ENCODE results near the gene DLEC1. TPM values are rescaled to one million over a fixed set of nuclear protein-coding genes. Genes with fewer than 3 reads are reported as not detected.

The DLEC1 gene, protein sequence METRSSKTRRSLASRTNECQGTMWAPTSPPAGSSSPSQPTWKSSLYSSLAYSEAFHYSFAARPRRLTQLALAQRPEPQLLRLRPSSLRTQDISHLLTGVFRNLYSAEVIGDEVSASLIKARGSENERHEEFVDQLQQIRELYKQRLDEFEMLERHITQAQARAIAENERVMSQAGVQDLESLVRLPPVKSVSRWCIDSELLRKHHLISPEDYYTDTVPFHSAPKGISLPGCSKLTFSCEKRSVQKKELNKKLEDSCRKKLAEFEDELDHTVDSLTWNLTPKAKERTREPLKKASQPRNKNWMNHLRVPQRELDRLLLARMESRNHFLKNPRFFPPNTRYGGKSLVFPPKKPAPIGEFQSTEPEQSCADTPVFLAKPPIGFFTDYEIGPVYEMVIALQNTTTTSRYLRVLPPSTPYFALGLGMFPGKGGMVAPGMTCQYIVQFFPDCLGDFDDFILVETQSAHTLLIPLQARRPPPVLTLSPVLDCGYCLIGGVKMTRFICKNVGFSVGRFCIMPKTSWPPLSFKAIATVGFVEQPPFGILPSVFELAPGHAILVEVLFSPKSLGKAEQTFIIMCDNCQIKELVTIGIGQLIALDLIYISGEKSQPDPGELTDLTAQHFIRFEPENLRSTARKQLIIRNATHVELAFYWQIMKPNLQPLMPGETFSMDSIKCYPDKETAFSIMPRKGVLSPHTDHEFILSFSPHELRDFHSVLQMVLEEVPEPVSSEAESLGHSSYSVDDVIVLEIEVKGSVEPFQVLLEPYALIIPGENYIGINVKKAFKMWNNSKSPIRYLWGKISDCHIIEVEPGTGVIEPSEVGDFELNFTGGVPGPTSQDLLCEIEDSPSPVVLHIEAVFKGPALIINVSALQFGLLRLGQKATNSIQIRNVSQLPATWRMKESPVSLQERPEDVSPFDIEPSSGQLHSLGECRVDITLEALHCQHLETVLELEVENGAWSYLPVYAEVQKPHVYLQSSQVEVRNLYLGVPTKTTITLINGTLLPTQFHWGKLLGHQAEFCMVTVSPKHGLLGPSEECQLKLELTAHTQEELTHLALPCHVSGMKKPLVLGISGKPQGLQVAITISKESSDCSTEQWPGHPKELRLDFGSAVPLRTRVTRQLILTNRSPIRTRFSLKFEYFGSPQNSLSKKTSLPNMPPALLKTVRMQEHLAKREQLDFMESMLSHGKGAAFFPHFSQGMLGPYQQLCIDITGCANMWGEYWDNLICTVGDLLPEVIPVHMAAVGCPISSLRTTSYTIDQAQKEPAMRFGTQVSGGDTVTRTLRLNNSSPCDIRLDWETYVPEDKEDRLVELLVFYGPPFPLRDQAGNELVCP (N-terminal part only)
- 0.26 and 0.54 TPM in 2 replicates for total RNA-seq

DNA sequence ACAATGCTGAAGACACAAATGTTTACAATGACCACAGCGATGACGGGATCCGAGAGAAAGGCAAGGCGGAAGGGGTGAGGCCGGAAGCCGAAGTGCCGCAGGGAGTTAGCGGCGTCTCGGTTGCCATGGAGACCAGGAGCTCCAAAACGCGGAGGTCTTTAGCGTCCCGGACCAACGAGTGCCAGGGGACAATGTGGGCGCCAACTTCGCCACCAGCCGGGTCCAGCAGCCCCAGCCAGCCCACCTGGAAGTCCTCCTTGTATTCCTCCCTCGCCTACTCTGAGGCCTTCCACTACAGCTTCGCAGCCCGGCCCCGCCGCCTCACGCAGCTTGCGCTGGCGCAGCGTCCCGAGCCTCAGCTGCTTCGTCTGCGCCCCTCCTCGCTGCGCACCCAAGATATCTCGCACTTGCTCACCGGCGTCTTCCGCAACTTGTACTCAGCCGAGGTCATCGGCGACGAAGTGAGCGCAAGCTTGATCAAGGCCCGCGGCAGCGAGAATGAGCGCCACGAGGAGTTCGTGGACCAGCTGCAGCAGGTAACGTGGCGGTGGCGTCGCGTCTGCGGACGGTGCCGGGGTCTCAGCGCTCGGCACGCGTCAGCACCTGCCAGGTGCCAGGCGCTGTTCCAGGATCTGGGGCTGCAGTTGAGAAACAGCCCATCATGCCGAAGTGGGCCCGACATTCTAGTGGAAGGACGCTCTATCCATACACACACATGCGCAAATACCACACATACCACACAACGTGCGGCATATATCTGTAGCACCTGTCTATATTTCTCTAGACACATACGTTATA lies at the start of gene DLEC1:
TSS of gene DLEC1 (plus strand) at position 108 of the 798 bp plus-strand sequence. CDS start at position 126, 18 bp downstream.

GRCh38 chr3:37990527-37990926 lies 48.5 kb upstream of the DLEC1 start, which contains the start of gene VILL:
VILL (plus strand) TSS chr3:37990786; CDS start chr3:37993673, 2,887 bp downstream.

DNA sequence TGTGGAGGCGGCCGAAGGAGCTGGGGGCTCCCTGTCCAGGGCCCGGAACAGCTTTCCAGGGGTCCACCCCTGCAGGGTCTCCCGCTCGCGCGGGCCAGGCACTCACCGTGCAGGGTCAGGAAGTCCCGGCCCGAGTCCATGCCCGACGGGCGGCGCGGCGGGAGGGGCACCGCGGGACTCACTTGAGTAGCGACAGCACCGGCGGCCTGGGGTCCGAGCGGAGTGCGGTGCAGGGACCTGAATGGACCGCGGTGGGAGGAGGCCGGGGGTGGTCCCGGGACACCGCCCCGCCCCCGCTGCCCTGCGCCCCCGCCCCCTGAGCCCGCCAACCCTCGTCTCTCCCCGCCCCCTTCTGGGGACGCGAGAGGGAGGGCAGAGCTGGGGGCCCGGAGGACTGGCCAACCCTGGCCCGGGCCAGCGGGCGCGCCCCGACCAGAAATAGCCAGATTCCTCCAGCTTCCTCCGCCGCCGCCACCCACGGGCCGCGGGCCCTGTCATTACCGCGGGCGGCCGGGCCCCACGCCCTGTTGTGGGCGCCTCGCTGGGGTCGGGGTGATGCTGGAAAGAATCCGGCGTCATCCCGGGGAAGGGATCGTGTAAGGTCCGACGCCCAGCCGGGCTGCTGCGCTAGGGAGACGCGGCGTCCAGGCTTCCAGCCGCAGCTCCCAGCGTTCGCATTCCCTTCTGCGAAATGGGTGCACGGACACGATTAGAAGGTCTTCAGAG lies 9.4 kb upstream of the DLEC1 start, which contains the start of gene PLCD1:
TSS of gene PLCD1 (minus strand) at position 243 of the 726 bp plus-strand sequence. CDS start at position 140, 103 bp downstream.

DNA sequence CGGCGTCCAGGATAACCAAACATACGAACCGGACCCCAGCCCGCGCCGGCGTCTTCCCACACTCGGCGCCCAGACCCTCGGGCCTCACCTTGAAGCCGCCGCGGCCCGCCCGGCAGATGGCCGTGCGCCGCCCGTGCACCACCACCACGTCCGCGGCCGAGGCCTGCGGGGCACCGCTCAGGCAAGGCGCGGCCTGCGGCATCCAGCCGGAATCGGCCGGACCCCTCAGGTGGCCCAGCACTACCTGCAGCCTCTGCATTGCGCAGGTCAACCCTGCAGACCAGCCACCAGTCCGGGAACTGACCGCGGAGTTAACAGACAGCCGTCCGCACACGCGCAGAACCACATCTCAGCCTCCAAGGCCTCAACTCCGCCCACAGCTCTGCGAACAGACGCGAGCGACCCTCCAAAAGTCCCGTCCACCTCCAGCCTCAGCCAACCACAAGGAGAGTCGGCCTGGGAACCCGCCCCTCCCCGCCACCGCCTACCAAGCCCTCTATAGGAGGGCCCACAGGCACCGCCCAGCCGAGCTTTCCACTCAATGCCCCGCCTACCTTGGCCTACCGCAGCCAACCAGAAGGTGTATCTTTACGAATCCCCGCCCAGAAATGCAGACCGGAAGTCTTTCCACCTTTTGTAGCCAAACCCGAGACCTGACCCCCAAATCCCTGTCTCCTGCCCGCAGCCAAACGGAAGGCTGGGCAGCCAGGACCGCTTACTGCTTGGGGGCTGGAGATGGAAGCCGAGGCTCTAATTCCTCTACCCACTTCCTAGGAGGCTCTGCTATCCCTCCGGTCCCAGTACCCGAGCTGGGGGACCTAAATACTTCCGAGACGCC lies 98.0 kb downstream of the DLEC1 start, which contains the start of gene ACAA1:
TSS of gene ACAA1 (minus strand) at position 351 of the 838 bp plus-strand sequence. CDS start at position 259, 92 bp downstream.

GRCh38 chr3:38138349-38139190 lies 99.6 kb downstream of the DLEC1 start, which contains the start of gene MYD88:
MYD88 (plus strand) TSS chr3:38138661; CDS start chr3:38138701, 40 bp downstream.

GRCh38 chr3:38164952-38165721 lies 126.1 kb downstream of the DLEC1 start, which contains the start of gene OXSR1:
OXSR1 (plus strand) TSS chr3:38165537; CDS start chr3:38165877, 340 bp downstream.

Small RNA genes within 50 kb of the gene (small RNA-seq; reads per million reads assigned to genes)
- not detected for gene RF00019

Other genes starting within 250 kb of the DLEC1 start
- gene CTDSPL, start 177.3 kb upstream of the DLEC1 start, total RNA-seq = 36.1 and 36.3 TPM in 2 replicates
- 5.4 and 6.5 TPM in 2 replicates for gene VILL, start 48.4 kb upstream of the DLEC1 start, total RNA-seq
- gene PLCD1, start 9.6 kb upstream of the DLEC1 start, total RNA-seq = 42.3 and 42.7 TPM in 2 replicates
- gene ACAA1, start 97.9 kb downstream of the DLEC1 start, total RNA-seq = 37.0 and 46.3 TPM in 2 replicates
- 13.1 and 14.9 TPM in 2 replicates for gene MYD88, start 99.5 kb downstream of the DLEC1 start, total RNA-seq
- 67.3 and 85.3 TPM in 2 replicates for gene OXSR1, start 126.3 kb downstream of the DLEC1 start, total RNA-seq
- gene SLC22A13, start 226.6 kb downstream of the DLEC1 start, total RNA-seq = 0.86 and 1.0 TPM in 2 replicates
- gene SLC22A14, start 243.1 kb downstream of the DLEC1 start, total RNA-seq = 0.32 and 0.52 TPM in 2 replicates

Measured in articular chondrocyte of knee joint (primary cell).